ENCODE results near the gene COL4A6. TPM values are rescaled to one million over a fixed set of nuclear protein-coding genes. Genes with fewer than 3 reads are reported as not detected.

The COL4A6 gene
- total RNA-seq, 1 donor from 2014 or later = 21.1 TPM

DNA sequence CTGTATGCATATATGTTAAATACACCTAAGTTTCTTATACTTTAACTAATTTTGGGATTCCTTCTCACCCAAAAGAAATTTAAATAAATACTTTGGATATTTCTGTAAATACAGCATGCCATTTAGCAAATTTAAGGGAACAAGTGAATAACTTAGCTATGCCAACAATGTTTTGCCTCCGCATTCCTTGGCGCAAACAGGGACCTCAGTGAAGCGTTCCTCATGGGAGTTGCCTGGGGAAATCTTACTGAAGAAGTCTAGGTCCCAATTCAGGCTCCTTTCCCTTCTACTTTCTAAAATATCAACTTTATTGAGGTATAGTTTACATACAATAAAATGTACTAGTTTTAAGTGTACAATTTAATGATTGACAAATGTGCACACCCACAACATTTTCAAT, 26.4 kb upstream of the COL4A6 start:
- FAIRE-seq (no peak), DNase-seq (ENCODE audit: low read depth) (no peak)
- H3K4me3 ChIP-seq (ENCODE audit: low read depth, low read length) = no peak overlapping the region
- TF ChIP-seq, protein P1, sequence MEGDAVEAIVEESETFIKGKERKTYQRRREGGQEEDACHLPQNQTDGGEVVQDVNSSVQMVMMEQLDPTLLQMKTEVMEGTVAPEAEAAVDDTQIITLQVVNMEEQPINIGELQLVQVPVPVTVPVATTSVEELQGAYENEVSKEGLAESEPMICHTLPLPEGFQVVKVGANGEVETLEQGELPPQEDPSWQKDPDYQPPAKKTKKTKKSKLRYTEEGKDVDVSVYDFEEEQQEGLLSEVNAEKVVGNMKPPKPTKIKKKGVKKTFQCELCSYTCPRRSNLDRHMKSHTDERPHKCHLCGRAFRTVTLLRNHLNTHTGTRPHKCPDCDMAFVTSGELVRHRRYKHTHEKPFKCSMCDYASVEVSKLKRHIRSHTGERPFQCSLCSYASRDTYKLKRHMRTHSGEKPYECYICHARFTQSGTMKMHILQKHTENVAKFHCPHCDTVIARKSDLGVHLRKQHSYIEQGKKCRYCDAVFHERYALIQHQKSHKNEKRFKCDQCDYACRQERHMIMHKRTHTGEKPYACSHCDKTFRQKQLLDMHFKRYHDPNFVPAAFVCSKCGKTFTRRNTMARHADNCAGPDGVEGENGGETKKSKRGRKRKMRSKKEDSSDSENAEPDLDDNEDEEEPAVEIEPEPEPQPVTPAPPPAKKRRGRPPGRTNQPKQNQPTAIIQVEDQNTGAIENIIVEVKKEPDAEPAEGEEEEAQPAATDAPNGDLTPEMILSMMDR (IDR thresholded peaks at IDR 0.05; ENCODE audit: insufficient read depth, low read length, severe bottlenecking) = no peak
- H3K27me3 ChIP-seq (ENCODE audit: control insufficient read depth, insufficient read depth, low read length) = no peaks in the 10 kb centered on the region
- no peaks in the 10 kb centered on the region for H3K36me3 ChIP-seq (ENCODE audit: control insufficient read depth, insufficient read depth, low read length)

DNA sequence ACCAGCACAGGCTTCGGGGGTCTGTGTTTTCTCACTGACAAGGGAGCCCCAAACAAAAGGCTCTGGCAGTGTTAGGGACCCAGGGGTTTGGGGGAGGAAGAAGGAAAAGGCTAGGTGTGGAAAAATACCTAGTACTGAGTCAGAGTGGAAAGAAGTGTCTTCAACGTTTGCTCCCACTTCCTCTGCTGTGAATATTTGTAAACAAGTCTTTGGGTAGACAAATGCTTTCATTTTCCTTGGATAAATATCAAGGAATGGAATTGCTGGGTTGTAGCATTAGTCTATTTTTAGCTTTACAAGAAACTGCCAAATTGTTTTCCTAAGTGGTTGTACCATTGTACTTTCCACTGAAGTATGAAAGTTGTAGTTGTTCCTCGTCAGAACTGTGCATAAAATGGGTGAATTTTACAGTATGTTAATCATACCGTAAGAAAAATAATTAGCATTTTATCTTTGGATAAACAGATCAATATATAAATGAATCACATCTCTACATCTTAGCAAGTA, 18.8 kb upstream of the COL4A6 start:
- FAIRE-seq (no peak), DNase-seq (ENCODE audit: low read depth) (no peak)
- H3K27me3 ChIP-seq (ENCODE audit: control insufficient read depth, insufficient read depth, low read length) = no peaks in the 10 kb centered on the region
- TF ChIP-seq, protein P1 (IDR thresholded peaks at IDR 0.05; ENCODE audit: insufficient read depth, low read length, severe bottlenecking) = no peak
- H3K36me3 ChIP-seq (ENCODE audit: control insufficient read depth, insufficient read depth, low read length) = no peaks in the 10 kb centered on the region
- no peak overlapping the region for H3K4me3 ChIP-seq (ENCODE audit: low read depth, low read length)

DNA sequence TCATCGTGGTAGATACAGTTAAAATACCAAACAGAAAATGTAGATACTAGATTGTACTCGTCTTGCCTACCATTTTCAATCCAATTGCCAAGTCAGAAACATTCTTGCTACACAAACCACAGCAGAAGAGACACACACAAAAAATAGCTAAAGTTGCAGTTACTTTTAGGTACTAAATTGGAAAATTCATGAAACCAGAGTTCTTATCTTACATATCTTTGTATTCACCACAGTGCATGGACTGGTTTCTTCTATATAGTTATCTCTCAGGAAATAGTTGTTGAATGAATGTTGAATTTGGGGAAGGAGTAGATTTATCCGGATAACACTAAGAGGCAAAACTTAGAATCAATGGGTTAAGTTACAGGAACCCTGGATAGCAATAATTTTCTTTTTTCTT, 15.6 kb upstream of the COL4A6 start:
- Histone ChIP-seq H3K36me3 (ENCODE audit: control insufficient read depth, insufficient read depth, low read length) (no peaks in the 10 kb centered on the region), H3K27me3 (ENCODE audit: control insufficient read depth, insufficient read depth, low read length) (no peaks in the 10 kb centered on the region), H3K4me3 (ENCODE audit: low read depth, low read length) (no peak overlapping the region)
- FAIRE-seq = no peak
- TF ChIP-seq, protein P1 (IDR thresholded peaks at IDR 0.05; ENCODE audit: insufficient read depth, low read length, severe bottlenecking) = no peak
- DNase-seq (ENCODE audit: low read depth) = no peak

DNA sequence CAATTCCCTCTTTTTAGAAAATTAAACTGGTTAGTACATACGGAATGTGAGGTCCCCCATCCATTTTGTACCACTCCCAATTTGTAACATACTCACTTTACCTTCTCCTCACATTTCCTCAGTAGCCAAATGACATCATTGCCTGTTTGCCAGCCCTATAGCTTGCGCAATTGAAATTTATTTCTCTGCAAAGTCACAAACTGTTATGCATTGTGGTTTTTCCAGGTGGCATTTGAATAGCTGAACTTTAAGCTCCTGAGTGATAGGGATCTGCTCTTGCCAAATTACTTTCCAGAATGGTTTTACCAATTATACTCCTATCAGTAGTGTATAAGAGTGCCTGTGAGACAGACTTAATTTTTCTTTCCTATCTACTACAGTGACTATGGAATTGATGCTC, 9.1 kb upstream of the COL4A6 start:
- H3K27me3 ChIP-seq (ENCODE audit: control insufficient read depth, insufficient read depth, low read length) = no peaks in the 10 kb centered on the region
- TF ChIP-seq, protein P1 (IDR thresholded peaks at IDR 0.05; ENCODE audit: insufficient read depth, low read length, severe bottlenecking) = no peak
- FAIRE-seq (no peak), DNase-seq (ENCODE audit: low read depth) (peak; percentile 52)
- no peaks in the 10 kb centered on the region for H3K36me3 ChIP-seq (ENCODE audit: control insufficient read depth, insufficient read depth, low read length)
- no peak overlapping the region for H3K4me3 ChIP-seq (ENCODE audit: low read depth, low read length)

DNA sequence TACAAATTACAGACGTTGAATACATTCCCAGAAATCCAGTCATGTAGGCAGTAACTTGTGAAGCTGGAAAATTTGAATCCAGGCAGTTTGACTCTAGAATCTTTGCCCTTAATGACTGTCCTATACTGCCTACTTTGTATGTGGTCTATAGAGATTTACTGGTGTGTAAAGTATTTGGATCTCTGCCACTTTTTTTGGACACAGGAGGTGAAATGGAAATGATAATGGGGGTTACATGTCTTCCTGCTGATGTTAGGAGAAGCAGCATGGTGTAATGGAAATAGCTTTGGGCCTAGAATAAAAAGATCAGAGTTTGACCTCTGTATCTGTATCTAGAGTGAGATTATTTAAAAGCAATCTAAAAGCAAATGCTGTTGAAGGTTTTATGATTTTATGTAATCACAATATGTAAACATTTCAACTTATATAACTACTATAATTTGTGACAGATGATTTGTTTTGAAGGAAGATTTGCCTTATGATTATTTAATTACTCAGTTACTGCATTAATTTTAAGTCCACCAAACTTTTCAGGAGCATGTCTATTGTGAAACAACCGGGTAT, 4.8 kb upstream of the COL4A6 start:
- Histone ChIP-seq H3K4me3 (ENCODE audit: low read depth, low read length) (peak overlapping the region; percentile 64), H3K36me3 (ENCODE audit: control insufficient read depth, insufficient read depth, low read length) (no peaks in the 10 kb centered on the region), H3K27me3 (ENCODE audit: control insufficient read depth, insufficient read depth, low read length) (no peaks in the 10 kb centered on the region)
- TF ChIP-seq, protein P1 (IDR thresholded peaks at IDR 0.05; ENCODE audit: insufficient read depth, low read length, severe bottlenecking) = no peak
- FAIRE-seq = no peak
- DNase-seq (ENCODE audit: low read depth) = no peak
